Measurements from ENCODE around the gene GPR150.
"Not testable (repeated sequence)": the region's sequence is repeated elsewhere in the genome, so short reads cannot be mapped to it uniquely, and the experiment has no call there.

Gene GPR150

DNA sequence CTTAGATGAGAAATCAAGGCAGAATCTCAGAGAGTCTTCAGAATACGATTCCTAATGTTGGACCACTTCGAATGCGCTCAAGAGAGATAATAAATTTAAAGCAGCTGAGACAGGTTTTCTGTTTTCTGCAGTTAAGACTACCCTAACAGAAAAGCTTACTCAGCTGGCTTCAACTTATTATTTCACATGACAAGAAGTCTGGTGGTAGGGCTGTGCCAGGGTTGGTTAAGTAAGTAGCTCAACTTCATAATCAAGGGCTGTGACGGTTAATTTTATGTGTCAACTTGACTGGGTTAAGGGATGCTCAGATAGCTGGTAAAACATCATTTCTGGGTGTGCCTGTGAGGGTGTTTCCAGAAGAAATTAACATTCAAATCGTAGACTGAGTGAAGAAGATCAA, 3.8 kb downstream of the GPR150 start:
- no peak for DNase-seq (ENCODE audit: low read depth in 2 of 2)

DNA sequence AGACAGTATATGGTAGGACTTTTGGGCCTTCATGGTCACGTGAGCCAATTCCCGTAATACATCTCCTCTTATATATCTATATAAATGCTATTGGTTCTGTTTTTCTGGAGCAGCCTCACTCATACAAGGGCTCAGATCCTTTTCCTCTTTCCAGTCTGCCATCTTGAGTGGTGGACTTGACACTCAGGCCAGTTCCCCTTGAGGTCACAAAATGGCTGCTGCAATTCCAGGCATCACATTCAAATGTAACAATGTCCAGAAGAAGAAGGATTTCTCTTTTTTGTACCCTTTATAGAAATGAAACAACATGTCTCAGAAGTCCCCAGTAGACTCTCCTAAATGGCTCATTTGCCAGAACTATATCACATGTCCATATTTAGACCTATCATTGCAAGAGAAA, 4.5 kb downstream of the GPR150 start:
- DNase-seq (ENCODE audit: low read depth in 2 of 2): no peak

DNA sequence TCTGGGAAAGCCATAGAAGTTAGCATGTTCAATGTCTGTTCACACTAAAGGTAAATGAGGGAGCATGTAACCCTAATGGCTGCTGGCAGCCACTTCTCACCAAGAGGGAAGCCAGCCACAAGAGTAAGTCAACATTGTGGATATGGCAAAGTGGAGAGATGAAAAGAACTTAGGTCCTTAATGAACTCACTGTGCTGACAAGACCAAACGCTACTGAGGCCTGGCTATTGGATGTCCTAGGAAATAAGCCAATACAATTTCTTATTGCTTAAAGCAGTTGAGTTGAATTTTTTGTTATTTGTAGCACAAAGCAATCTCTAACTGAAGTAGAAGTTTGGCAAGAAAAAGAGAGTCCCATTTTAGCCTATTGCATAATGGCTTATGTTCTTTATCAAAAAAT, 6.8 kb downstream of the GPR150 start:
- no peak for DNase-seq (ENCODE audit: low read depth in 2 of 2)

DNA sequence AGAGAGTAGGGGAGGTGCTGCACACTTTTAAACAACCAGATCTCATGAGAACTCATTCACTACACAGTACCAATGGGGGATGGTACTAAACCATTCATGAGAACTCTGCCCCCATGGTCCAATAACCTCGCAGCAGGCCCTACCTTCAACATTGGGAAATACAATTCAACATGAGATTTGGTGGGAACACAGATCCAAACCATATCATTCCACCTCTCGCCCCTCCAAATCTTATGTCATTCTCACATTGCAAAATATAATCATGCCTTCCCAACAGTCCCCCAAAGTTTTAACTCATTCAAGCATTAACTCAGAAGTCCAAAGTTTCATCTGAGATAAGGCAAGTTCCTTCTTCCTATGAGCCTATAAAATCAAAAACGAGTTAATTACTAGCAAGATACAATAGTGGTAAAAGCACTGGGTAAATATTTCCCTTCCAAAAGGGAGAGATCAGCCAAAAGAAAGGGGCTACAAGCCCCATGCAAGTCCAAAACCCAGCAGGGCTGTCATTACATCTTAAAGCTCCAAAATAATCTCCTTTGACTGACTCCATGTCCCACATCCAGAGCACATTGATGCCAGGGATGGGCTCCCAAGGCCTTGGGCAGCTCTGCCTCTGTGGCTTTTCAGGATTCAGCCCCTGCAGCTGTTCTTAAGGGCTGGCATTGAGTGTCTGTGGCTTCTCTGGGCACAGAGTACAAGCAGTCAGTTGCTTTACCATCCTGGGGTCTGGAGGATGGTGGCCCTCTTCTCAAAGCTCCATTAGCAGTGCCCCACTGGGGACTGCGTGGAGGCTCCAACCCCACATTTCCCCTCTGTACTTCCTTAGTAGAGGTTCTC, 8.3 kb downstream of the GPR150 start:
- DNase-seq (ENCODE audit: low read depth in 2 of 2): no peak

DNA sequence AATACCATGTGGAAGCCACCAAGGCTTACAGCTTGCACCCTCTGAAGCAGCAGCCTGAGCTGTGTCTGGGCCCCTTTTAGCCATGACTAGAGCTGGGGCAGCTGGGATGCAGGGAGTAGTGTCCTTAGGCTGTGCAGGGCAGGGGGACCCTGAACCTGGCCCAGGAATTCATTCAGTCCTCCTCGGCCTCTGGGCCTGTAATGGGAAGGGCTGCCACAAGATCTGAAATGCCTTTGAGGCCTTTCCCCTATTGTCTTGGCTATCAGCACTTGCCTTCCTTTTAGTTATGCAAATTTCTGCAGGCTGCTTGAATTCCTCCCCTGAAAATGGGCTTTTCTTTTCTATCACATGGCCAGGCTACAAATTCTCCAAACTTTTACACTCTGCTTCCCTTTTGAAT, 9.0 kb downstream of the GPR150 start:
- no peak for DNase-seq (ENCODE audit: low read depth in 2 of 2)

DNA sequence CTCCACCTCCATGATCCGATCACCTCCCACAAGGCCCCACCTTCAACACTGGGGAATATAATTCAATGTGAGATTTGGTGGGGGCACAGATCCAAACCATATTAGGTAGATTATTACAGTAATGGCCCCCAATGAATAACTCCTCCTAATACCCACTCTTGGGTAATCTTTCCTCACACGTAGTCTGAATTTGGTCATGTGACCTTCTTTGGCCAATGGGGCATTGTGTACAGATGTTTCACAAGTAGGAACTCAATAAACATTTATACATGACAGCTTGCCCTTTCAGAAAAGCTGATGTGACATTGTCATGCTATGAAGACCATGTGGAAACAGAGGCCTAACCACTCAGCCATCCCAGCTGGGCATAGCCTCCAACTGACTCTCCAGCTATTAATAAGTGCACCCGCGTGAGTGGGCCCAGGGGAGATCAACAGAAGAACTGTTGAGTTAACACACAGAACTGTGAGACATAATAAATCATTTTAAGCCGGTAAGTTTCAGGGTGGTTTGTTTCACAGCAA, 10.6 kb downstream of the GPR150 start:
- DNase-seq (ENCODE audit: low read depth in 2 of 2): no peak

DNA sequence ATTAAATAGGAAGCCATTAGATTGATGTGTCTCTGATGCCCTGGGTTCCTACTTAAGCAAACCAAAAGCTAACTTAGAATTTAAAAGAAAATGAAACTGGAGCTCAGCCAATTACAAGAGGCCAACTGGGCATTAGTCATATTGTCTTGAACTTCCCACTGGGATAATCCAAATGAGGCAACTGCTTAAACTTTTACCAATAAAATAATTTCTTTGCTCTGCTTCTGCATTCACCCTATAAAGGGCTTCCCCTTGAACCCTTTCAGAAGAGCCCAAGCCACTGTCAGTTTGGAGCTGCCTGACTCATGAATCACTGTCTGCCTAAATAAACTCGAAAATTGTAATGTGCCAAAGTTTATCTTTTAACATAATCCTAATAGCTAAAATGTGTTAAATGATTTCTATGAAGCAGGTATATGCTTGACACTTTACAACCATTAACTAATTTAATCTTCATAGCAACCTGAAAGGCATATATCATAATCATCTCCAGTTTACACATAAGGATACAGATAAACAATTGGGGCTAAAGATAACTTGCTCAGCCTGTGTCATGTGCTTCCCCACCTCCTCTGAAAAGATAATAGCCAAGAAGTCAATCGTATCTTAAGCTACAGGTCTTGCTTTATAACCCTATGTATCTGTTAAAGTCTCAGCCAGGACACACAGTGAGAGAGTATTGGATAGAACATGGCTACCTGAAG, 11.5 kb downstream of the GPR150 start:
- no peak for DNase-seq (ENCODE audit: low read depth in 2 of 2)

DNA sequence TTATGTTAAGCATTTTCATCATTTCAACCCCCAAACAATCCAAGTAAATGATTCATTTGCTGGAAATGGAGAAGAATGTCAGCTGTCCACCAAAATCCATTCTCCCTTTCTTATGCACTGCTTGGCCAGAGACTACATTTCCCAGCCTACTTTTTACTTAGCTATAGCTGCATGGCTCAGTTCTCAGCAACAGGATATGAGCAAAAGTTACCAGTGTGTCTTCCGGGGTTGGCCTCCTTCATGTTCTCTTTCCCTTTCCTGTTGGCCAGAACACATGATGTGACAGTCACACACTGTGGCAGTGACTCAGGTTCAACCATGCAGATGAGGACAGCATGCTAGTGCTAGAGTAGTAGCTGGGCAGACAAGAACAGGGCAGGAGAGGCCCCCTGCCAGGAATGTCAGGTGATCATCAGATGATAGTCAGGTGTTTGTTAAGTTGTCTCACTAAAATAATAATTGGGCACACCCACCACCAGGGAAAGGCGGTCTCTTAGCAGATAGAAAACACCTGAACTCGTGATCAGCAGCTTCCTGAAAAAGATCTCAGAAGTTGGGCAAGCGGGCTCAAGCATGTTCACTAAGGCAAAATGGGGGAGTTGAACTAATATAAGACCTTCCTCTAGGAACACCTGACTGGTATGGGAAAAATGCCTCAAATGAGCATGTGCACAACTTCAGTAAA, 12.2 kb downstream of the GPR150 start:
- DNase-seq (ENCODE audit: low read depth in 2 of 2): peak in 1 of 2 donors; percentile 21

DNA sequence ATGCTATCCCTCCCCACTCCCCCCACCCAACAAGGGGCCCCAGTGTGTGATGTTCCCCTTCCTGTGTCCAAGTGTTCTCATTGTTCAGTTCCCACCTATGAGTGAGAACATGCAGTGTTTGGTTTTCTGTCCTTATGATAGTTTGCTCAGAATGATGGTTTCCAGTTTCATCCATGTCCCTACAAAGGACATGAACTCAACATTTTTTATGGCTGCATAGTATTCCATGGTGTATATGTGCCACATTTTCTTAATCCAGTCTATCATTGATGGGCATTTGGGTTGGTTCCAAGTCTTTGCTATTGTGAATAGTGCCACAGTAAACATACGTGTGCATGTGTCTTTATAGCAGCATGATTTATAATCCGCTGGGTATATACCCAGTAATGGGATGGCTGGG, 13.1 kb downstream of the GPR150 start:
- DNase-seq (ENCODE audit: low read depth in 2 of 2): not testable (repeated sequence)

DNA sequence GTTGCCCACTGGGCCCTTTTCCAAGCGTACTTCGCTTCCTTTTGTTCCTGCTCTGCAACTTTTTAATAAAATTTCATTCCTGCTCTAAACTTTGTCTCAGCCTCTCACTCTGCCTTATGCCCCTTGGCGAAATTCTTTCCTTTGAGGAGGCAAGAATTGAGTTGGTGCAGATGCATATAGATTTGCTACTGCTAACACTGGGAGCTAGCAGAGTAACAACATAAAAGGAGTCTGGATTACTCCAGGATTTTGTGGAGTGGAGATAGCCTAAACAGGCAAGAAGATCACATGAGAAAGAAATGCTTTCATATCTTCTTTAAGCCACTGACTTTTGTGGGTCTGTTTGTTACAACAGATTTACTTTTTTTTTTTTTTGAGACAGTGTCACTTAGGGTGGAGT, 13.8 kb downstream of the GPR150 start:
- DNase-seq (ENCODE audit: low read depth in 2 of 2): no peak

DNA sequence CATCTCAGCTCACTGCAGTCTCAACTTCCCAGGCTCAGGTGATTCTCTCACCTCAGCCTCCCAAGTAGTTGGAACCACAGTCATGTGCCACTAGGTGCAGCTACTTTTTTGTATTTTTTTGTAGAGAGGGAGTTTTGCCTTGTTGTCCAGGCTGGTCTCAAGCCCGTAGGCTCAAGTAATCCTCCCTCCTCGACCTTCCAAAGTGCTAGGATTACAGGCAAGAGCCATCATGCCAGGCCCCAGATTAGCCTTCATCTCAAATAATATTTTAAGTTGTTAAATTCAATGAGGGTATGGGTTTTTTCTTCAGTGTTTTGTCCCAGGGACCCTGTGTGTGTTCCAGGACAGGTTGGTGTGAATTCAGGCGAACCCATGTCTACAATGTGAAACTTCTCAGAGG, 14.2 kb downstream of the GPR150 start:
- no peak for DNase-seq (ENCODE audit: low read depth in 2 of 2)

DNA sequence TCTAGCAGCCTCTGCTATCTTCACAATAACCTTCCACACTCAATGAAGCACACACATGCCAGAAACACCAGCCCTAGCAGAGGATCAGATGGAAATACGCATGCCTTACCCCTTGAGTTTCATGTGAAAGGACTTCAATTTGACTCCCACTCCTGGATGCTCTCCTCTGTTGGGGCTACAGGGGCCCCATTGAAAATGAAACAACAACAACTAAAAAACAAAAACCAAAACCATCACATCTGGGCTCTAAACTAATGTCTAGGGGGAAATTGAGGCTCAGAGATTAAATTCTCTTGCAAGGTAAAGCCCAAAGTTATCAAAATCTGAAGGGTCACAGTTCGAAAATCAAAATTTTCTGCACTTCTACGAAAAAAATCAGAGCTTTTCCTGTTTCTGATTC, 18.7 kb downstream of the GPR150 start:
- no peak for DNase-seq (ENCODE audit: low read depth in 2 of 2)

DNA sequence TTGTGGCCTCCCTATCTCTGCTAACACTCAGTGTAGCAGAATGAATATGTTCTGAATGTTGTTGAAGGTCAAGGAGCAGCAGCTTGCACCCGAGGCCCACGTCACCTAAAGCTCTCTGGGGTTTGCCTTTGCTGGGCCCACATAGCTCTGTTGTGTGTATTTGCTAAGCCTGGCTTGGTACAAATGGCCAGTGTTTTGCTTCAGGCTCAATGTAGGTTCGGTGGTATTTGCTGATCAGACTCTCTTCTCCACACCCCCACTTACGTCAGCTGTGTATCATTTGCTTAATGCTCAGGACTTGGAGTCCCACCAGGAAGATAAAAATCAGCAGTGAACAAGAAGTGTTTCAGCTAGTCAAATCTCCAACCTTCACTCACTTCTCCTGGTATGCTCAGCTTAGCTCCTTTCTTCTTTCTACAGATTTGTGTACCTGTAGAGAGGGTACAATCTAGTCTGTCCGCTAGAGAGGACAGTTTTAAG, 21.9 kb downstream of the GPR150 start:
- no peak for DNase-seq (ENCODE audit: low read depth in 2 of 2)

DNA sequence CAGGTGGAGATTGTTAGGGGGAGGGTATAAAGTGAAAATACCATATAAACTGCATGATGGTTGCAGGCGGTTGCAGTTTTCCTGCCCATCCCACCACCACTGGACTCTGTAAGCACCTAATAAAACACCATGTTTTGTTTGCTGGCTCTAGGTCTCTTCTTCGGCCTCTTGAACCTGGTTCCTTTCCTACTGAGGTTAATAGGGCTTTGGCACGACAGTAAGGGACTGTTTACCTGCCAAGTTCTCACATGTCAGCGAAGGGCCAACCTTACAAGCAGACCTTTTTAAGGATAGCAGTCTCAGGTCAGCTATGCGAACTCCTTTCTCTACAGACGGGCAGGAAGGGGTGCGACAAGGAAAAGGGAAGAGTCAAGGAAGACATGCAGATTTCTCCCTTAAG, 23.3 kb downstream of the GPR150 start:
- no peak for DNase-seq (ENCODE audit: low read depth in 2 of 2)

DNA sequence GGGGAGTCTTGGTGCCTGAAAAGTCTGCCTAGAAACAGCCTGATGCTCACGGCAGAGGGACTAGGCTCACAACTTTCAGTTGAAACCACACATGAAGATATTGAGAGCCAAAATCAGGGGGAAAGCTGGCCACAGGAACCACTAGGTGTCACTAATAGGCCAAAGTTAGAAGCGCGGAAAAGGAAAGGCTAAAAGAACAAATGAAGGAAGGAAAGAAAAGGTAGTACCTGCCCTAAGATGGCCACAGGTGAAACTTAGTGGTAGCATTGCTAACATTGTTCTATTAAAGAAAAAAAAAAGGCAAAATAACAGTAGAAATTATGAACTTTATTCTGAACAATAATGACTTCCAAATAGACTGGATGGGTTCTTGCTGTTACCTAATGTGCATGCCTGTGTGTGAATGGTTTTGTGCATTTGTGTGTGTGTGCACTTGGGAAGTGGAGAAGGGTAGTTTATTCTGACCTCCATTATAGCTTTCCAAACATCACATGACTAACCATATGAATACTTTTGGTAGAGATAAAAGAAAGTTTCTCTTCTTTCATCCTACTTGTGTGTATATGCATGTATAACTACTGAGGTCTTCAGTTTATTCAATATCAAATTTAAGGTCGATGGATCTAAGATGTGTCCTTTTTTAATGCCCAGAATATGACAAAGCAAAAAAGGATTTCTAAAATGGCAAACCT, 24.6 kb downstream of the GPR150 start:
- DNase-seq (ENCODE audit: low read depth in 2 of 2): no peak

DNA sequence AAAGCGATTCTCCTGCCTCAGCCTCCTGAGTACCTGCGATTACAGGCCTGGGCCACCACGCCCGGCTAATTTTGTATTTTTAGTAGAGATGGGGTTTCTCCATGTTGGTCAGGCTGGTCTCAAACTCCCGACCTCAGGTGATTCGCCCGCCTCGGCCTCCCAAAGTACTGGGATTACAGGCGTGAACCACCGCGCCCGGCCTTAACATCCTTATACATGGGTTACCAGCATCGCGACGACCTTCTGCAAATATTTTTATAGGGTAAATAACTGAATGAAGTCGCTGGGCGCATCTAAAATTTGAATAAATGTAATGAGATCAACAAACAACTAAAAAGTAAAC, 26.3 kb downstream of the GPR150 start:
- not testable (repeated sequence) for DNase-seq (ENCODE audit: low read depth in 2 of 2)

DNA sequence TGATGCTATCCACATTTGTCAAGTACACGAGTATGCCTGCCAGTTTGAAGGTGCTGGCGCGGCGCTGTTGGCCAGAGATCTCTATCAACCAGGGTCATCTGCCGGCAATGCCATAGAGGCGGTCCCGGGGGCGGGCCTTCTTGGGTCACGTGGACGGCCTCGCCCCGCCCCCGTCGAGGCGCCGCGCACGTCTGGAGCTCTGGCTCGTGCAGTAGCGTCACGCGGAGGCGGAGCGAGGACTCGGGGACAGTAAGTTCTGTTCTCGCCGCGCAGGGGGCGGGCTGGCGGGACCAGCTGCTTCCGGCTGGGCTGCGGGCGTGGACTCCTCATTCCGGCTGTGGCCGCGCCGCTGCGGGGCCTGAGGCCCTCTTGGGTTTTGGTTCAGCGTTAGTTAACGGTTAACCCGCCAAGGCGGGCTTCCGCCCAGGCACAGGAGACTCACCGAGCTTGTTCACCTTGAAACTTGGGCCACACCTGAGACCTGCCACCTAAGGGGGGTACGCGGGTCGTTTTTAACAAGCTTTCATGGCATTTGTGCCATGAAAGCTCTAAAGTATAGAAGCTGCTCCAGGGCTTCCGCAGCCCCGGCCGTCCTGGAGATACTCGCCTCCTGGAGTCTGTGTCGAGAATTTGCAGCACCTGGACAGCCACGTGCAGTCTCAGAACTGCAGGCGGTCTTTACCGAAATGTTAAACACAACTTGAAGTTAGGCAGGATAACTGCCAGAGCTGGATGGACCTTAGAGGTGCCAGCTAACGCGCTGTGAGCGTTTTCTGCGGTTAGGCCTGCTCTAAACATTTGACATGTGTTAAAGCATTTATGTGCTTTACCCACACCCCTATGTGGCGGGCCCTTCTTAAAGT, 26.9 kb downstream of the GPR150 start, which contains the start of gene RFESD:
Gene RFESD, plus strand, starts transcription at position 209 of the 863 bp plus-strand sequence. CDS start 5,495 bp downstream, outside the sequence.
- DNase-seq (ENCODE audit: low read depth in 2 of 2): peak; percentile 79 to 86

DNA sequence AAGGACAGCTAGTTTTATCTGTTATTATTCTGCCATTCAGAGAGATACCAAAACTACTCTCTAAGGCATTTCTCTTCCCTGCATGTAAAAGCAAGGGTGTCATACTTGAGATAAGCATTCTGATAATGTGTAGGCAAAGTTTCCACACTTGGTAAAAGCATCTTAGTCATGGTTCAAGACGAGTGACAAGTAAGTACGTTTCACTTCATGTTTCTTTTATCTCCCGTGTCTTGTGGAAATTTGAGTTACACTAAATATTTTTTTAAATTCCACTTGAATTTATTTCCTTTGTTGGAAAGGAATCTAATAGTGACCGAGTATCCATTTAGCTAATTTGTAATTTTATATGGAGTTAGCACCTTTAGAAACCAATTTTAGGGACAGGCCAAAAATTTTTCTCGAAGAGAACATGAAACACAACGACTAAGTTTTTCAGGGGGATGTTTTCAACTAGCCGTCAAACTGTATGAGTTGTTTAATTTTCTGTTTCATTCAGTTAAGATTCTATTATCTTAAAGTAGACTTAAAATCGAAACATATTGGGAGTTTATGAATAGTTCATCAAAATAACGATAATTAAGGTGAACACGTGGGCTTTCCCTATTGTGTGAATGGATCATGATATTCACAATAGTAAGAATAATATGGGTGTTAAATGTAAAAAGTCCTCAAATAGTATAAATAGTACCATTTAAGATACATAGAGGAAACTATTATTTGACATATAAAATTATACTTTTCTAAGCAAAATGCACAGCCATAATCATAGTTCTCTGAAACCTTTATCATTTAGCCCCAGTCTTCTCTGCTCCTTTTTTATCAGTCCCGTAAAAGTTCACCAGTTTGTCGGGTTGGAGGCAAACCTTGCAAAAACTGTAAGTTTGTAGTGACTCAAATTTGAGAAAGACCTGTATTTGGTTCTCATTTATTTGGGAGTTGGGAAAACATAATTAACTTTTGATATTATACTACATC, 28.3 kb downstream of the GPR150 start:
- DNase-seq (ENCODE audit: low read depth in 2 of 2): no peak

DNA sequence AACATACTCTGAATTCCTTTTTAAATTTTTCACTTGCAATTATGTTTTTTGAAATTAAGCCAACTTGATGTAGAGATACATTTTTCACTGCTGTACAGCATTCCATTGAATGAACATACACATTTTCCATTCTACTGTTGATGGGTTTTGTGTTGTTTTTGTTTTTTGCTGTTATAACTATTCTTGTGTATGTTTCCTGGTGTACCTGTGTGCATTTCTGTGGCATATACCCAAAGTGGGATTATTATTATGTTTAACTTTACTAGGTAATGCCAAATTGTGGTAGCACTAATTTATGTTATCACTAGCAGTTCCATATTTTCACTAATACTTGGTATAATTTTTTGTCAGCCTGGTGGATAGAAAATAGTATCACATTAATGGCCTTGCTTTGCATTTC, 29.4 kb downstream of the GPR150 start:
- DNase-seq (ENCODE audit: low read depth in 2 of 2): no peak
